Common myeloid progenitor, CD34-positive (primary cell): ENCODE data around the gene MTOR.

Experiments used
- CTCF ChIA-PET: fragments of 350-600 bp; sonication (Branson Sonifier 250); formaldehyde crosslinking; loops from one replicate; lab custom pipeline; 2021; ENCODE audit warnings: antibody characterized with exemption; lab: Charles Lee
- POLR2A ChIA-PET: fragments of 350-600 bp; sonication (Branson Sonifier 250); formaldehyde crosslinking; loops from one replicate; lab custom pipeline; 2021; ENCODE audit warnings: antibody characterized with exemption; lab: Charles Lee
- DNase-seq, 3 donors: peaks; one replicate each; pipeline versions ENCODE4 v3.0.0 to v3.0.0-alpha.2; 2013
- H3K27ac ChIP-seq, 2 experiments: 1 replicate in 1 of 2; 2 replicates in 1 of 2; pipeline ENCODE4 v1.7.0; 2013; ENCODE audit warnings: inconsistent platforms in 2 of 2, low read length in 2 of 2, mild to moderate bottlenecking in 2 of 2, low read depth in 1 of 2, moderate library complexity in 1 of 2; ENCODE audit not compliant: severe bottlenecking in 2 of 2, insufficient read depth in 1 of 2, poor library complexity in 1 of 2
- H3K27me3 ChIP-seq, 5 experiments: replicated peaks in 2 of 5; 1 replicate in 3 of 5; 2 replicates in 2 of 5; pipeline versions ENCODE4 v1.6.1 to v1.7.0; 2013; ENCODE audit warnings: low read length in 4 of 5, mild to moderate bottlenecking in 2 of 5, moderate library complexity in 2 of 5, inconsistent platforms in 1 of 5; ENCODE audit not compliant: insufficient read depth in 5 of 5, control insufficient read depth in 4 of 5
- H3K36me3 ChIP-seq, 4 experiments: 1 replicate in 2 of 4; 2 replicates in 2 of 4; pipeline versions ENCODE4 v1.6.1 to v1.7.0; 2013; ENCODE audit warnings: low read length in 3 of 4, control low read depth in 1 of 4, mild to moderate bottlenecking in 1 of 4; ENCODE audit not compliant: control insufficient read depth in 4 of 4, insufficient read depth in 4 of 4
- H3K4me1 ChIP-seq, 4 experiments: 1 replicate in 3 of 4; 2 replicates in 1 of 4; pipeline versions ENCODE4 v1.6.1 to v1.7.1; 2013; ENCODE audit warnings: low read length in 3 of 4, mild to moderate bottlenecking in 3 of 4, control low read depth in 1 of 4, inconsistent platforms in 1 of 4, moderate library complexity in 1 of 4; ENCODE audit not compliant: control insufficient read depth in 4 of 4, insufficient read depth in 4 of 4; ENCODE audit errors: control extremely low read depth in 1 of 4
- H3K4me3 ChIP-seq, 7 experiments: 1 replicate in 4 of 7; 2 replicates in 3 of 7; pipeline versions ENCODE4 v1.5.1 to v1.7.0; 2013; ENCODE audit warnings: mild to moderate bottlenecking in 7 of 7, low read length in 6 of 7, moderate library complexity in 6 of 7, inconsistent platforms in 2 of 7, low read depth in 2 of 7, control low read depth in 1 of 7; ENCODE audit not compliant: insufficient read depth in 4 of 7, control insufficient read depth in 1 of 7; ENCODE audit errors: extremely low read depth in 1 of 7
- H3K9me3 ChIP-seq, 5 experiments: 1 replicate in 4 of 5; 2 replicates in 1 of 5; pipeline versions ENCODE4 v1.6.1 to v1.7.1; 2013; ENCODE audit warnings: low read length in 4 of 5, mild to moderate bottlenecking in 2 of 5, inconsistent platforms in 1 of 5, low read depth in 1 of 5, moderate library complexity in 1 of 5; ENCODE audit not compliant: control insufficient read depth in 4 of 5, insufficient read depth in 2 of 5; ENCODE audit errors: control extremely low read depth in 1 of 5
- WGBS: methylation state at CpG from one replicate; pipeline ENCODE4 v1.1.5; 2013; ENCODE audit not compliant: insufficient coverage; 5-methylcytosine and 5-hydroxymethylcytosine counted together

MTOR gene

GRCh38 chr1:11152755-11153154, 109.6 kb downstream of the MTOR start:
- peaks cover 0 to 4% (median 0%) of the 10 kb centered on the region in 4 experiments for H3K4me1 ChIP-seq

GRCh38 chr1:11151826-11152612, 110.3 kb downstream of the MTOR start:
- ChIA-PET CTCF (no interaction called here), POLR2A (no interaction called here)
- WGBS = 100% methylated on average over 4 of the region's 9 CpGs
- H3K4me3 ChIP-seq = no peak overlapping the region
- H3K4me1 ChIP-seq = peaks cover 0 to 4% (median 0%) of the 10 kb centered on the region in 4 experiments
- no peaks in the 10 kb centered on the region for H3K27me3 ChIP-seq
- DNase-seq = no peak
- no peaks in the 10 kb centered on the region for H3K9me3 ChIP-seq
- H3K27ac ChIP-seq = no peak overlapping the region
- peaks cover 6 to 74% (median 48%) of the 10 kb centered on the region in 4 experiments for H3K36me3 ChIP-seq

More at GRCh38 chr1:11152755-11153154, 109.6 kb downstream of the MTOR start:
- no peaks in the 10 kb centered on the region for H3K9me3 ChIP-seq
- H3K27ac ChIP-seq = no peak overlapping the region
- POLR2A ChIA-PET = no interaction called here
- 99% methylated on average over 8 of the region's 9 CpGs for WGBS
- no peak overlapping the region for H3K4me3 ChIP-seq
- no peaks in the 10 kb centered on the region for H3K27me3 ChIP-seq
- peaks cover 6 to 73% (median 47%) of the 10 kb centered on the region in 4 experiments for H3K36me3 ChIP-seq
- CTCF ChIA-PET = no interaction called here
- no peak for DNase-seq

- Histone ChIP-seq H3K27me3 (no peaks in the 10 kb centered on the region), H3K36me3 (peaks cover 6 to 74% (median 50%) of the 10 kb centered on the region in 4 experiments), H3K4me1 (no peaks in the 10 kb centered on the region), H3K4me3 (no peak overlapping the region), H3K27ac (no peak overlapping the region), H3K9me3 (no peaks in the 10 kb centered on the region)
- DNase-seq = no peak
- 93% methylated on average over 5 of the region's 5 CpGs for WGBS
- ChIA-PET POLR2A (no interaction called here), CTCF (no interaction called here)
Observed at GRCh38 chr1:11151114-11151513, 111.2 kb downstream of the MTOR start.

GRCh38 chr1:11150326-11150725, 112.0 kb downstream of the MTOR start:
- peaks cover 6 to 75% (median 47%) of the 10 kb centered on the region in 4 experiments for H3K36me3 ChIP-seq
- H3K9me3 ChIP-seq = no peaks in the 10 kb centered on the region
- 100% methylated on average over 3 of the region's 3 CpGs for WGBS
- DNase-seq = no peak
- no peak overlapping the region for H3K27ac ChIP-seq
- POLR2A ChIA-PET = no interaction called here
- no peaks in the 10 kb centered on the region for H3K27me3 ChIP-seq
- no peaks in the 10 kb centered on the region for H3K4me1 ChIP-seq
- CTCF ChIA-PET = no interaction called here
- H3K4me3 ChIP-seq = no peak overlapping the region

GRCh38 chr1:11147197-11147770, 115.1 kb downstream of the MTOR start:
- no peak for DNase-seq
- H3K4me3 ChIP-seq = no peak overlapping the region
- no peaks in the 10 kb centered on the region for H3K27me3 ChIP-seq
- POLR2A ChIA-PET = interaction anchor here (0.6 to 0.7 kb wide), 2 partner anchors 50 to 130 kb away, joined by 3 read pairs; no protein-coding TSS in a partner anchor
- CTCF ChIA-PET = no interaction called here
- no peak overlapping the region for H3K27ac ChIP-seq
- 100% methylated on average over 3 of the region's 4 CpGs for WGBS
- no peaks in the 10 kb centered on the region for H3K9me3 ChIP-seq
- peaks cover 8 to 82% (median 49%) of the 10 kb centered on the region in 4 experiments for H3K36me3 ChIP-seq
- H3K4me1 ChIP-seq = no peaks in the 10 kb centered on the region

- Histone ChIP-seq H3K9me3 (no peaks in the 10 kb centered on the region), H3K36me3 (peaks cover 8 to 69% (median 42%) of the 10 kb centered on the region in 4 experiments), H3K4me1 (no peaks in the 10 kb centered on the region), H3K27ac (no peak overlapping the region), H3K4me3 (no peak overlapping the region), H3K27me3 (no peaks in the 10 kb centered on the region)
- WGBS = 100% methylated on average over 3 of the region's 6 CpGs
- no peak for DNase-seq
- POLR2A ChIA-PET = no interaction called here
- CTCF ChIA-PET = interaction anchor here (0.8 kb wide), 1 partner anchor 108 kb away, joined by 3 read pairs; no protein-coding TSS in a partner anchor
Observed at GRCh38 chr1:11145741-11146140, 116.6 kb downstream of the MTOR start.
